Measurements from ENCODE around the gene MRPL52. TPM values are rescaled to one million over a fixed set of nuclear protein-coding genes. Genes with fewer than 3 reads are reported as not detected.
"Not testable (repeated sequence)": the region's sequence is repeated elsewhere in the genome, so short reads cannot be mapped to it uniquely, and the experiment has no call there.

The MRPL52 gene
- total and polyA plus RNA-seq, 2 donors (not counting 3 experiments of a cell fraction or from before 2014, with no cell fraction given): 81.1 to 174 TPM

- Histone ChIP-seq H3K27ac (ENCODE audit: insufficient read depth, low read depth, low read length) (no peak overlapping the region), H3K4me1 (ENCODE audit: control insufficient read depth, extremely low read depth, insufficient read depth, low read length) (no peaks in the 10 kb centered on the region), H3K36me3 (ENCODE audit: control insufficient read depth in 2 of 2, extremely low read depth in 1 of 2, insufficient read depth in 2 of 2, low read length in 2 of 2) (no peaks in the 10 kb centered on the region), H3K9me3 (replicated peaks; ENCODE audit: control insufficient read depth, insufficient read depth, low read length) (no peaks in the 10 kb centered on the region), H3K4me2 (ENCODE audit: insufficient read depth, low read length) (no peak overlapping the region), H3K79me2 (ENCODE audit: control insufficient read depth, insufficient read depth, low read length) (no peaks in the 10 kb centered on the region), H4K20me1 (replicated peaks; ENCODE audit: control insufficient read depth, extremely low read depth, insufficient read depth, low read length) (no peaks in the 10 kb centered on the region), H3K27me3 (ENCODE audit: control insufficient read depth in 2 of 2, insufficient read depth in 2 of 2, low read length in 2 of 2) (no peaks in the 10 kb centered on the region), H3K9ac (replicated peaks; ENCODE audit: extremely low read depth, insufficient read depth, low read length) (no peak overlapping the region), H3K9me1 (replicated peaks; ENCODE audit: control insufficient read depth, extremely low read depth, insufficient read depth, low read length) (no peaks in the 10 kb centered on the region), H2AFZ (ENCODE audit: low read depth, low read length) (no peak overlapping the region), H3K4me3 (replicated peaks in 1 of 3; ENCODE audit: insufficient read depth in 1 of 3, low read depth in 1 of 3, low read length in 3 of 3) (no peak overlapping the region)
- no peak for DNase-seq (ENCODE audit: low read depth, low spot score)
- ChIA-PET POLR2A (no interaction called here), CTCF (no interaction called here)
- dilution Hi-C loops (cut with MboI; ENCODE audit: extremely low pct_ligation_motif_present, low sequenced_read_pairs): no loop called here
- intact Hi-C loops (cut with micrococcal nuclease): no loop called here
- no peak for FAIRE-seq
- TF ChIP-seq EZH2 (IDR thresholded peaks at IDR 0.05; ENCODE audit: borderline replicate concordance, low read depth, low read length, severe bottlenecking) (no peak), MYC (IDR thresholded peaks at IDR 0.05; ENCODE audit: low read depth, low read length) (no peak), GATA2 (IDR thresholded peaks at IDR 0.05; ENCODE audit: insufficient read depth, insufficient read length, low read depth, low read length) (no peak), JUN (IDR thresholded peaks at IDR 0.05; ENCODE audit: borderline replicate concordance, insufficient read depth, insufficient read length, low read depth) (no peak), FOS (IDR thresholded peaks at IDR 0.05; ENCODE audit: borderline replicate concordance, insufficient read depth, low read length) (no peak), POLR2AphosphoS5 (IDR thresholded peaks at IDR 0.05; ENCODE audit: insufficient read depth, low read depth, low read length) (no peak), MAX (IDR thresholded peaks at IDR 0.05; ENCODE audit: insufficient read depth, insufficient read length) (no peak), POLR2A (IDR thresholded peaks at IDR 0.05; ENCODE audit: low read depth, low read length) (no peak), CTCF (IDR thresholded peaks at IDR 0.05; ENCODE audit: extremely low read depth in 1 of 2, insufficient read depth in 1 of 2, low read depth in 1 of 2, low read length in 2 of 2) (no peak)
- BruUV-seq (replicated peaks): no TSS peak
Measured at GRCh38 chr14:22803687-22803974, 26.1 kb upstream of the MRPL52 start.

- H3K27me3 ChIP-seq (ENCODE audit: control insufficient read depth in 2 of 2, insufficient read depth in 2 of 2, low read length in 2 of 2); FAIRE-seq; H4K20me1 ChIP-seq (replicated peaks; ENCODE audit: control insufficient read depth, extremely low read depth, insufficient read depth, low read length); H3K9me3 ChIP-seq (replicated peaks; ENCODE audit: control insufficient read depth, insufficient read depth, low read length); H3K4me1 ChIP-seq (ENCODE audit: control insufficient read depth, extremely low read depth, insufficient read depth, low read length); BruUV-seq (replicated peaks); H3K4me3 ChIP-seq (replicated peaks in 1 of 3; ENCODE audit: insufficient read depth in 1 of 3, low read depth in 1 of 3, low read length in 3 of 3); H3K4me2 ChIP-seq (ENCODE audit: insufficient read depth, low read length); dilution Hi-C loops (cut with MboI; ENCODE audit: extremely low pct_ligation_motif_present, low sequenced_read_pairs); H3K27ac ChIP-seq (ENCODE audit: insufficient read depth, low read depth, low read length); H3K9ac ChIP-seq (replicated peaks; ENCODE audit: extremely low read depth, insufficient read depth, low read length); H3K36me3 ChIP-seq (ENCODE audit: control insufficient read depth in 2 of 2, extremely low read depth in 1 of 2, insufficient read depth in 2 of 2, low read length in 2 of 2); H3K79me2 ChIP-seq (ENCODE audit: control insufficient read depth, insufficient read depth, low read length); DNase-seq (ENCODE audit: low read depth, low spot score); intact Hi-C loops (cut with micrococcal nuclease); H3K9me1 ChIP-seq (replicated peaks; ENCODE audit: control insufficient read depth, extremely low read depth, insufficient read depth, low read length); H2AFZ ChIP-seq (ENCODE audit: low read depth, low read length); POLR2A ChIA-PET: not testable (repeated sequence)
- CTCF ChIA-PET: interaction anchor here (2.9 kb wide), 1 partner anchor 235 kb away, joined by 14 read pairs; no protein-coding TSS in a partner anchor
Measured at GRCh38 chr14:22805235-22805634, 24.5 kb upstream of the MRPL52 start.
